MM.1S (cell line): ENCODE data around the gene TSPYL1.

Experiments
- DNase-seq: peaks from one replicate; pipeline ENCODE4 v3.0.0-alpha.2; 2015
- H2AFZ ChIP-seq: fragments of 300-600 bp; sonication (generic); 2 replicates; pipeline ENCODE4 v1.6.0; 2016; ENCODE audit warnings: antibody characterized with exemption, low read length
- H3F3A ChIP-seq: fragments of 300-600 bp; sonication (generic); 2 replicates; pipeline ENCODE4 v1.6.1; 2016; ENCODE audit warnings: mild to moderate bottlenecking, antibody characterized with exemption, low read length, moderate library complexity, mixed read lengths; ENCODE audit not compliant: insufficient read depth
- H3K27ac ChIP-seq: fragments of 300-600 bp; sonication (generic); 2 replicates; pipeline ENCODE4 v1.5.1; 2016; ENCODE audit warnings: mild to moderate bottlenecking, low read length
- H3K27me3 ChIP-seq: fragments of 300-600 bp; sonication (generic); replicated peaks from 2 replicates; pipeline ENCODE4 v1.6.0; 2016; ENCODE audit warnings: low read length; ENCODE audit not compliant: insufficient read depth
- H3K36me3 ChIP-seq: fragments of 300-600 bp; sonication (generic); replicated peaks from 2 replicates; pipeline ENCODE4 v1.6.1; 2016; ENCODE audit warnings: mild to moderate bottlenecking, low read length, mixed read lengths; ENCODE audit not compliant: insufficient read depth
- H3K4me1 ChIP-seq: fragments of 300-600 bp; sonication (generic); 2 replicates; pipeline ENCODE4 v1.6.1; 2016; ENCODE audit warnings: low read length, mixed read lengths
- H3K4me2 ChIP-seq: fragments of 300-600 bp; sonication (generic); 2 replicates; pipeline ENCODE4 v1.6.0; 2016; ENCODE audit warnings: low read depth, low read length
- H3K4me3 ChIP-seq: fragments of 300-600 bp; sonication (generic); 2 replicates; pipeline ENCODE4 v1.5.1; 2016; ENCODE audit warnings: low read length, mixed read lengths
- H3K79me2 ChIP-seq: fragments of 300-600 bp; sonication (generic); 2 replicates; pipeline ENCODE4 v1.6.1; 2016; ENCODE audit warnings: mixed run types, low read length, mixed read lengths
- H3K9ac ChIP-seq: fragments of 300-600 bp; sonication (generic); 2 replicates; pipeline ENCODE4 v1.6.1; 2016; ENCODE audit warnings: low read length, mixed read lengths
- H3K9me2 ChIP-seq: fragments of 300-600 bp; sonication (generic); replicated peaks from 2 replicates; pipeline ENCODE4 v1.6.1; 2016; ENCODE audit warnings: mild to moderate bottlenecking, low read length, mixed read lengths; ENCODE audit not compliant: insufficient read depth
- H3K9me3 ChIP-seq: fragments of 300-600 bp; sonication (generic); replicated peaks from 2 replicates; pipeline ENCODE4 v1.6.1; 2016; ENCODE audit warnings: mild to moderate bottlenecking, low read length, mixed read lengths; ENCODE audit not compliant: insufficient read depth
- H4K20me1 ChIP-seq: fragments of 300-600 bp; sonication (generic); 2 replicates; pipeline ENCODE4 v1.6.1; 2016; ENCODE audit warnings: mild to moderate bottlenecking, low read length, moderate library complexity, mixed read lengths; ENCODE audit not compliant: insufficient read depth
- EZH2 ChIP-seq: fragments of 300-600 bp; sonication (generic); optimal IDR thresholded peaks from 2 replicates; pipeline ENCODE3; 2017; ENCODE audit warnings: low read depth, mild to moderate bottlenecking, antibody characterized with exemption, low read length, mixed read lengths
- EZH2phosphoT487 ChIP-seq: fragments of 300-600 bp; sonication (generic); IDR thresholded peaks from 2 replicates; pipeline ENCODE4 v1.6.1; 2018; ENCODE audit warnings: antibody characterized with exemption, low read length
- TF ChIP-seq, protein P1 (sequence below): fragments of 300-600 bp; sonication (generic); IDR thresholded peaks from 2 replicates; pipeline ENCODE4 v1.5.1; 2016; ENCODE audit warnings: antibody characterized with exemption, low read length, mixed read lengths

Gene TSPYL1

DNA sequence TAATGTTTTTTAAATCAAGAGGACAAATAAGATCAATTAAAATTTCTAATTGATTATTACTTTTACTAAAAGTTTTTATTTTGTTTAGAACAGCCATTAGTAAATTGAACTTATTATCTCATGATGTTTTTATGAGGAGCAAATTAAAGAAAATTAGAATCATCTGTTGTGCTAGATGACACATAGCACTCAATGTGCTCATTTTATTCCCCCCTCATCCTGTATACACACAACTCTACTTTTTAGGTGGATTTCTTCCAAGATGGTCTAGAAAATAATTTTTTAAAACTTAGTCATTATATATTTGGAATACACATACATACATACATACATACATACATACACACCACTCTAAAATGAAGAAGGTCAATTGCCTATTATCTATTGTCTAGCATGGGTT is 29.3 kb upstream of the TSPYL1 start:
- Histone ChIP-seq H3K9me3 (no peaks in the 10 kb centered on the region), H3F3A (no peaks in the 10 kb centered on the region), H3K4me3 (no peak overlapping the region), H3K79me2 (no peaks in the 10 kb centered on the region), H3K9ac (no peak overlapping the region), H3K4me2 (no peak overlapping the region), H2AFZ (no peak overlapping the region), H4K20me1 (no peaks in the 10 kb centered on the region), H3K27ac (no peak overlapping the region), H3K36me3 (no peaks in the 10 kb centered on the region), H3K27me3 (no peaks in the 10 kb centered on the region), H3K4me1 (no peaks in the 10 kb centered on the region), H3K9me2 (no peaks in the 10 kb centered on the region)
- DNase-seq: no peak
- TF ChIP-seq, protein P1, sequence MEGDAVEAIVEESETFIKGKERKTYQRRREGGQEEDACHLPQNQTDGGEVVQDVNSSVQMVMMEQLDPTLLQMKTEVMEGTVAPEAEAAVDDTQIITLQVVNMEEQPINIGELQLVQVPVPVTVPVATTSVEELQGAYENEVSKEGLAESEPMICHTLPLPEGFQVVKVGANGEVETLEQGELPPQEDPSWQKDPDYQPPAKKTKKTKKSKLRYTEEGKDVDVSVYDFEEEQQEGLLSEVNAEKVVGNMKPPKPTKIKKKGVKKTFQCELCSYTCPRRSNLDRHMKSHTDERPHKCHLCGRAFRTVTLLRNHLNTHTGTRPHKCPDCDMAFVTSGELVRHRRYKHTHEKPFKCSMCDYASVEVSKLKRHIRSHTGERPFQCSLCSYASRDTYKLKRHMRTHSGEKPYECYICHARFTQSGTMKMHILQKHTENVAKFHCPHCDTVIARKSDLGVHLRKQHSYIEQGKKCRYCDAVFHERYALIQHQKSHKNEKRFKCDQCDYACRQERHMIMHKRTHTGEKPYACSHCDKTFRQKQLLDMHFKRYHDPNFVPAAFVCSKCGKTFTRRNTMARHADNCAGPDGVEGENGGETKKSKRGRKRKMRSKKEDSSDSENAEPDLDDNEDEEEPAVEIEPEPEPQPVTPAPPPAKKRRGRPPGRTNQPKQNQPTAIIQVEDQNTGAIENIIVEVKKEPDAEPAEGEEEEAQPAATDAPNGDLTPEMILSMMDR: no peak
- TF ChIP-seq EZH2phosphoT487 (no peak), EZH2 (no peak)

DNA sequence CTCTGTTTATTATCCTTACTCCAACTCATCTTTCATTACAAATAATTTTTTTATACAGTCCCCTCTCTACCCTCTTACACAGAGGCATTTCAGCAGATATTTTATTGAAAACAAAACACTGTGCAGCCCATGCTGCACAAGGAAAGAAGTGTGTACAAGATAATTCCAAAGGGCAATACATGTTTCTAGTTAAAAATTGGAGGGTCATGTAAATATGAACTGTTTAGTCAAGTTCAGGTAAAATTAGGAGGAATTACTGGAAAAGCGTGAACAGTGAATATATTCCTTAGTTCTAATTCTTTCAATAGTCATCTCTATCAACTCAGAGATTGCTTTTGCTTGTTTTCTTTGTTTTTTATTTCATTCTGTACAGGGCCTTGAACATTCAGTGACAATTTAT is 27.9 kb upstream of the TSPYL1 start:
- Histone ChIP-seq H2AFZ (no peak overlapping the region), H3K27ac (no peak overlapping the region), H3K79me2 (no peaks in the 10 kb centered on the region), H3K4me3 (no peak overlapping the region), H3K9me2 (no peaks in the 10 kb centered on the region), H3F3A (no peaks in the 10 kb centered on the region), H3K9ac (no peak overlapping the region), H3K27me3 (no peaks in the 10 kb centered on the region), H3K4me2 (no peak overlapping the region), H3K36me3 (no peaks in the 10 kb centered on the region), H3K9me3 (no peaks in the 10 kb centered on the region), H4K20me1 (no peaks in the 10 kb centered on the region), H3K4me1 (no peaks in the 10 kb centered on the region)
- TF ChIP-seq, protein P1: no peak
- TF ChIP-seq EZH2phosphoT487 (no peak), EZH2 (no peak)
- DNase-seq: no peak

DNA sequence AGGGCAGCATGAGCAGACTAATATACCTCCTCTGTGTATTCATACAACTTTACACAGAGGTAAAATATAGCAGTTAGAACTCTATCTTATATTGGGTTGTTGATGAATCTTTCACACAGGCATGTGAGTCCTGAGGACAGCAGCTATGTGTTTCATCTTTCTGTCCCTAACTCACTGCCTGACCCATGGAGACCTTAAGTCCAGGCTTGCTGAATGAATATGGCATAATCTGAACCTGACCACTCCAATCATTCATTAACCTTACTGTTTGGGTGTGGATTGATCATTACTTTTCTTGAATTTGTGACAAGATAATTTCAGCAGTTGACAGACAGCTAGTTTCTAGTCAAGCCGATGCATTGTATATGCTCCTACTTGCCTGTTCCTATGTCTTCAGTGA is 27.3 kb upstream of the TSPYL1 start:
- no peaks in the 10 kb centered on the region for H3F3A ChIP-seq
- TF ChIP-seq EZH2 (no peak), EZH2phosphoT487 (no peak)
- TF ChIP-seq, protein P1: no peak
- no peak overlapping the region for H3K9ac ChIP-seq
- no peaks in the 10 kb centered on the region for H3K9me2 ChIP-seq
- H3K27me3 ChIP-seq: no peaks in the 10 kb centered on the region
- no peak overlapping the region for H3K27ac ChIP-seq
- H3K9me3 ChIP-seq: no peaks in the 10 kb centered on the region
- no peak for DNase-seq
- H3K4me1 ChIP-seq: no peaks in the 10 kb centered on the region
- H3K4me2 ChIP-seq: no peak overlapping the region
- H4K20me1 ChIP-seq: no peaks in the 10 kb centered on the region
- no peak overlapping the region for H3K4me3 ChIP-seq
- H3K36me3 ChIP-seq: no peaks in the 10 kb centered on the region
- H2AFZ ChIP-seq: no peak overlapping the region
- no peaks in the 10 kb centered on the region for H3K79me2 ChIP-seq
